ENCODE data around the gene FANCE.

The FANCE gene

DNA sequence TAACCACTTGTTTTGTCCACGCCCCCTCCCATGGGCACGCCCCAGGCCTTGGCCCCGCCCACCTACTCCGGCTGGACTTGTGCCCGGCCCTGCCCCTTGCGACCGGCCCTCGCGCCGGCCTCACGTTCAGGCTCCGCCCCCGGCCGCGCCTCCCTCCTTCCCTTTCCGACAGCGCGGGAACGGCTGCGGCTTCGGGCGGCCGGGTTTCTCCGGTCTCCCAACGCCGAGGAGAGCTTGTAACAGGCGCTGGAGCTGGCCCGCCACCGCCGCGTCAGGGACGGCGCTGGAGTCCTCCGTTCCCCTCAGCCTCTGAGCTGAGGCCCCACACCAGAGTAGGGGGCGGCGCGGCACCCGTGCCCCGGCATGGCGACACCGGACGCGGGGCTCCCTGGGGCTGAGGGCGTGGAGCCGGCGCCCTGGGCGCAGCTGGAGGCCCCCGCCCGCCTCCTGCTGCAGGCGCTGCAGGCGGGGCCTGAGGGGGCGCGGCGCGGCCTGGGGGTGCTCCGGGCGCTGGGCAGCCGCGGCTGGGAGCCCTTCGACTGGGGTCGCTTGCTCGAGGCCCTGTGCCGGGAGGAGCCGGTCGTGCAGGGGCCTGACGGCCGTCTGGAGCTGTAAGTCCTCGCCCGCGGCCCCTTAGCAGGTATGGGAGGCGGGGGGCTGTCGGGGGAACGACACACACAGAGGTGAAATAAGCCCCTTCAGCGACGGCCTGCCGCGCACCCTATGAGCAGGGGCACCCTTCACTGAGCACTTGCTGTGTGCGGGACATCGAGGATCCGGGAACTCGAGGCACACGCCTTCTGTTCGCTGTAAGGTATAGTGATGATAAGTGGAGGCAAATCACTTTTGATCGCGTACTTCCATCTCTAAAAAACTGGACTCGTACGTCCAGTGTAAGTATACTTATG lies at the start of gene FANCE:
Gene FANCE, plus strand, starts transcription at position 156 of the 908 bp plus-strand sequence. Its CDS starts 208 bp downstream, at position 364.
- DNase-seq (ENCODE audit: low spot score) = peak; percentile 99

GRCh38 chr6:35402856-35403191 lies 49.3 kb upstream of the FANCE start:
- DNase-seq (ENCODE audit: low spot score) = no peak

DNA sequence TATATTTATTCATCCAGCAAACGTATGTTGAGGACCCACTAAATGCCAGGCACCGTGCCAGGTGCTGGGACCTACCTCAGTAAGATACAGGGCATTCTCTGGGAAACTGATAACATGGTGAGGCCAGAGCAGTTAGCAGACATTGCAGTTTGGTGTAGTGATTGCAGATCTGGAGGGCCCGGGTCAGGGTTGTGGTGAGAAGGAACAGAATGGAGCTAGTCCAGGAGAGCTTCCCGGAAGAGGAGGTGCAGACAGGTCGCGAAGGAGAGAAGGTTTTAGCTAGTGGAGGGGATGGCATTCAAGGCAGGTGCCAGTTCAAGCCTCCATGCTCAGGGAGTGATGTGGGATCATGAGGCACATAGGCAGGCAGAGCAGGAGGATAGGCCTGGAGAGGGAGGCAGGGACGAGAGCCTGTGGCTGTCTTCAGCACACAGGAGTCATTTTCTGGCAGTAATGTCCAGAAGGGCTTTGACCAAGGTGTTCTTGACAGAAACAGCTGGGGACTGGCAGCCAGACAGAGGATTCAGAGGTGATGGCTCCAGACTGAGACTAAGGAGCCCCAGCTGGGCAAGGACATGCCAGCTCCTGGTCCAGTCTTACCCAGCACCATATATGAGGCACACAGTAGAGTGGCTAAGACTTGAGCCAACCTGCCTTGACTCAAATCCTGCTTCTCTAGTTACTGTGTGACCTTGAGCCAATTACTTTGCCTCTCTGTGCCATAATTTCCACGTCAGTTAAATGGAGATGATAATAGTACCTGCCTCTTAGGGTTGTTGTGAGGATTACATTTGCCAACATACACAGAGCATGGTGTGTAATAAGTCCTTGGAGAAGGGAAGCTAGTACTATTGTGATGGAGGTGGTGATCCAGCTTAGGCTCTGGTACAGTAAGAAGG lies 48.3 kb upstream of the FANCE start:
- DNase-seq (ENCODE audit: low spot score) = no peak

DNA sequence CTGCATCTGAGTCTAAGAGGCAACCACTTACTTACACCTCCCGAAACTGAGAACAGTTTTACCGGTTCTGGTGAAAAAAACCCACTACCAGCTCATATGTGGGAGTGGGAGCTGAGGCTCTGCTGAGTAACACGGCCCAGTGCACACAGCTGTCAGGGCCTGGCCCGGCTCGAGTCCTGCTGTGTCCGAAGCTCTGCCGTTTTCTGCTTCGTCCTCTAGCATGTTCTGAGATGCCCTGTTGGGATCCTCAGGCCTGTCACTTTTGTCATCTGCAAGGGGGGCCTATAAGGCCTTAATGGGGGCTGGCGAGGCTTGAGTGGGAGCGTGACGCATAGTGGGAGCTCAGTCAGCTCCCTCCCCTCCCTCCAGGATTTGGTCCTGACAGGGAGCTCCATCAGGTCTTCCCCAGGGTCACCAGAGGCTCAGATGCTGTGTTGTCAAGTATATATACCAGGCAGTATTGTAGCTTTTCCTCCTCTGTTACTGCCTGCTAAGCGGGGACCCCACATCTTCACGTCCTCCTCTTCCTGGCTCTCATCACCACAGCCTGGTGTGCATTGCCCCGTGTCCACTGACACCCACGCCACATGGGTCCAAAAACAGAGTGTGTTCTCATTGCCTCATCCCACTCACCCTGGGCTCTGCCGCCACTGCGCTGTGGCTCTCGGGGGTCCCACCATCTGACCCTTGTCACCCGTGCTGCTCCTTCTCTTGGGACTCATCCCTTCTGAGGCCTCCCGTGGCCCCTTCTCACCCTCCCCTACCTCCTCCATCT lies 45.2 kb upstream of the FANCE start:
- DNase-seq (ENCODE audit: low spot score) = no peak

DNA sequence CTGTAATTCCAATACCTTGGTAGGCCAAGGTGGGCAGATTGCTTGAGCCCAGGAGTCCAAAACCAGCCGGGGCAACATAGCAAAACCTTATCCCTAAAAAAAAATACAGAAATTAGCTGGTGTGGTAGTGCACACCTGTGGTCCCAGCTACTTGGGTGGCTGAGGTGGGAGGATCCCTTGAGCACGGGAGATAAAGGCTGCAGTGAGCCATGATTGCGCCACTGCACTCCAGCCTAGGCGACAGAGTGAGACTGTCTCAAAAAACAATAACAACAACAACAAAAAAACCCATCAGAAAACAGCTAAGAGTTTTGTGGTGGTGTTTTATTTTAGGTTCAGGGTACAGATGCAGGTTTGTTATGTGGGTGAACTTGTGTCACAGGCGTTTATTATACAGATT lies 42.9 kb upstream of the FANCE start:
- DNase-seq (ENCODE audit: low spot score) = no peak

- DNase-seq (ENCODE audit: low spot score) = no peak
Observed at GRCh38 chr6:35410131-35410530, 42.0 kb upstream of the FANCE start.

DNA sequence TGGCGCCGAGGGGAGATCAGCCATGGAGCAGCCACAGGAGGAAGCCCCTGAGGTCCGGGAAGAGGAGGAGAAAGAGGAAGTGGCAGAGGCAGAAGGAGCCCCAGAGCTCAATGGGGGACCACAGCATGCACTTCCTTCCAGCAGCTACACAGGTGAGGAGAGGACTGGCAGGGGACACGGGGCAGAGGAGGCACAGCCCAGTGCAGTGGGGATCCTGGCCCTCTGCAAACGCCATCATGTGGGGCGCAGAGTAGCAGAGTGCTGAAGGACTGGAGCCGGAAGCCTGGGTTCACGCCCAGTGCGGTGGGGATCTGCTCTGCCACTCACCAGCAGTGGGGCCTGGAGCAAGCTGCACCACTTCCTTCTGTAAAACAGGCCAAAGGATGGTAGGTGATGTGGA lies 41.1 kb upstream of the FANCE start:
- no peak for DNase-seq (ENCODE audit: low spot score)

DNA sequence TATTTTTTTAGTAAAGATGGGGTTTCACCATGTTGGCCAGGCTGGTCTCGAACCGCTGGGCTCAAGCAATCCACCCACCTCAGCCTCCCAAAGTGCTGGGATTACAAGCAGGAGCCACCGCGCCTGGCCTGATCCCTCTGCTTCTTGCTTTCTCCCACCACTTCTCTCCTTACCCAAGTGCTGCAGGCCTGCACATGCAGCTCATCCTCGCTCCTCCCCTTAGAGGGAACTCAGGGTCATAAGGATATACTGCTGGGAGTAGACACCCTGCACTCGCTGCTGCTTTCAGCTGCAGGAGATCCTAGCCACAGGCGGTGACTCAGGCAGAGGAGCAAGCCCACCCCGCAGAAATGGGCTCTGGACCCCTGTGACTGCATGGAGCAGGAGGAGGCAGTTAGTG lies 40.0 kb upstream of the FANCE start:
- no peak for DNase-seq (ENCODE audit: low spot score)

DNA sequence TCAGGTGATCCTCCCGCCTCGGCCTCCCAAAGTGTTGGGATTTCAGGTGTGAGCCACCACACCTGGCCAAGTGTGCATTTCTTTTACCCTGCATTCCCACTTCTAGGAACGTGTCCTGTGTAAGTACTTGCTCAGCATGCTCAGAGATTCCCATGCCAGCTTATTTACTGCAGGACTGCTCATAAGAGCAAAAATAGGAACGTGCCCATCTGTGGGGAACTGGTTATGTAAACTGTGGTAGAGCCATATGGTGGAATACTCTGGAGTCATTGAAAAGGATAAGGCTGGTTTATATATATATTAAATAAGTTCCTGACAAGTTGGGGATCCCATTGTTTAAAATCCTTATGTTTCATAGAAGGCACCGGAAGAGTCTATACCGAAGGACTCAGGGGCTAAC lies 38.2 kb upstream of the FANCE start:
- DNase-seq (ENCODE audit: low spot score) = no peak

- peak; percentile 90 for DNase-seq (ENCODE audit: low spot score)
Observed at GRCh38 chr6:35415065-35415891, 36.9 kb upstream of the FANCE start.

- no peak for DNase-seq (ENCODE audit: low spot score)
Observed at GRCh38 chr6:35417979-35418661, 34.0 kb upstream of the FANCE start.

DNA sequence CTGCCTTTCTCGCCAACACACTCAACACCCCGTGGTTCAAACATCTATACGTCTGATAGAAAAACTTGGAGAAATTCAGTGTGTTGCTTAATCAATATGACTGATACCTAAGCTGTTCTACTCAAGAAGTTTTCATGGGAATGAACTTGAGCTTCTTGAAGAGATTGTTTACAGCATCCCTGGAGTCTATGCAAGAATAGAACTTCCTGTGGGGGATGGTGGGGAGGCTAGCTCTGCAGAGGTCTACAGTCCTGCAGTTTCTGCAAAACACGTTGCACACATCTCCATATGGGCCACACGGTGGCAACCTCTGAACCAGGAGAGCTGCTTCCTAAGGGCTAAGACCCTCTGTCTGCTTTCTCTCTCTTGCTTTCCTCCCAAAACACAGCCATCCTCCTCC lies 32.7 kb upstream of the FANCE start:
- DNase-seq (ENCODE audit: low spot score) = peak; percentile 31

DNA sequence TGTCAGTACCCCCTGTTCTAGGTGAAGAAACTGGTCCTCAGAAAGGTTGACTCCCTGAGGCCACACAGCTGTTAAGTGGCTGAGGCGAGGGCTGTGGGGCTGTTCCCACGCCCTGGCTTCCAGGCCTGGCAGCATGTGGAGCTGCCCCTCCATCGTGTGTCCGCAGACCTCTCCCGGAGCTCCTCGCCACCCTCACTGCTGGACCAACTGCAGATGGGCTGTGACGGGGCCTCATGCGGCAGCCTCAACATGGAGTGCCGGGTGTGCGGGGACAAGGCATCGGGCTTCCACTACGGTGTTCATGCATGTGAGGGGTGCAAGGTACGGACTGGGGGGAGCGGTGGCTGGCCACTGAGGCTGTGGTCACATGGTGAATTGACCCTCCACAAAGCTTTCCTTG lies 32.2 kb upstream of the FANCE start:
- no peak for DNase-seq (ENCODE audit: low spot score)

GRCh38 chr6:35425284-35425683 lies 26.9 kb upstream of the FANCE start:
- peak; percentile 85 for DNase-seq (ENCODE audit: low spot score)

DNA sequence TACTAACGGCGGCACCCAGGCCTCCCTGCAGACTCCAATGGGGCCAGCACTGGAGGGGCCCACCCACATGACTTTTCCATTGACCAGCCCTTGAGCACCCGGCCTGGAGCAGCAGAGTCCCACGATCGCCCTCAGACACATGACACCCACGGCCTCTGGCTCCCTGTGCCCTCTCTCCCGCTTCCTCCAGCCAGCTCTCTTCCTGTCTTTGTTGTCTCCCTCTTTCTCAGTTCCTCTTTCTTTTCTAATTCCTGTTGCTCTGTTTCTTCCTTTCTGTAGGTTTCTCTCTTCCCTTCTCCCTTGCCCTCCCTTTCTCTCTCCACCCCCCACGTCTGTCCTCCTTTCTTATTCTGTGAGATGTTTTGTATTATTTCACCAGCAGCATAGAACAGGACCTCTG lies 26.1 kb upstream of the FANCE start:
- DNase-seq (ENCODE audit: low spot score) = no peak

DNA sequence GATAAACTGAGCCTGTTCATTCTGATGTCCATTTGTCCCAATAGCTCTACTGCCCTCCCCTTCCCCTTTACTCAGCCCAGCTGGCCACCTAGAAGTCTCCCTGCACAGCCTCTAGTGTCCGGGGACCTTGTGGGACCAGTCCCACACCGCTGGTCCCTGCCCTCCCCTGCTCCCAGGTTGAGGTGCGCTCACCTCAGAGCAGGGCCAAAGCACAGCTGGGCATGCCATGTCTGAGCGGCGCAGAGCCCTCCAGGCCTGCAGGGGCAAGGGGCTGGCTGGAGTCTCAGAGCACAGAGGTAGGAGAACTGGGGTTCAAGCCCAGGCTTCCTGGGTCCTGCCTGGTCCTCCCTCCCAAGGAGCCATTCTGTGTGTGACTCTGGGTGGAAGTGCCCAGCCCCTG lies 24.7 kb upstream of the FANCE start:
- DNase-seq (ENCODE audit: low spot score) = no peak

- peak; percentile 68 for DNase-seq (ENCODE audit: low spot score)
Observed at GRCh38 chr6:35427851-35428321, 24.3 kb upstream of the FANCE start.

DNA sequence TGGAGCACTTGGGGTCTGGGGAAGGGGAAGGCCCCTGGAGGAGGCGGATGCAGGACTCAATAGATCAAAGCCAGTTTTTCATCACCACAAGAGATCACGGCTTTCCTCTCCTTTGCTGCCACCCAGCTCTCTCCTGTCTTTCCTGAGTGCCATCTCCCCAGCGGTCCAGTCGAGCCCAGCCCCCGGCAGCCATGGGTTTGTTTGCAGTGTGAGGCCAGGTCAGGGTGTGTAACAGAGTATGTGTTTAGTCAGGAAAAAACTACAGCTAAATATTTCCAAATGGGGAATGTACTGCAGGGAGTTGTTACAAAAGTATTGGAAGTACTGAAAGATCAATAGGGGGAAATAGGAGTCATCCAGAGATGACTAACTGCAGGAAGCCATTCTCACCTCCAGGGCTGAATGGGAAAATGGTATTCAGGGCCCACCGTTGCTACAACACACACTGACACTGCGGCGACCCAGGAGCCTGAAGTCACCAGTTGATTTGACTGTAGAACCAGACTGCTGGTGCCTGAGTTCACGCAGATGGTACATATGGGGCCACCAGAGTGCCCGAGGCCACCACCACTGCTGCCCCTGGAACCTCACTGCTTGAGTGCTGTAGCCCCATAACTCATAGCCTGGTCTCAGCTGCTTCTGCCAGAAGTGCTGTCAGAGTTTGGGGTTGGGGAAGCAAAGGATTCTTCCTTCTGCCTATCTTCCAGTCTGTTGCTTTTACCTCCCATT lies 23.6 kb upstream of the FANCE start:
- DNase-seq (ENCODE audit: low spot score) = no peak

DNA sequence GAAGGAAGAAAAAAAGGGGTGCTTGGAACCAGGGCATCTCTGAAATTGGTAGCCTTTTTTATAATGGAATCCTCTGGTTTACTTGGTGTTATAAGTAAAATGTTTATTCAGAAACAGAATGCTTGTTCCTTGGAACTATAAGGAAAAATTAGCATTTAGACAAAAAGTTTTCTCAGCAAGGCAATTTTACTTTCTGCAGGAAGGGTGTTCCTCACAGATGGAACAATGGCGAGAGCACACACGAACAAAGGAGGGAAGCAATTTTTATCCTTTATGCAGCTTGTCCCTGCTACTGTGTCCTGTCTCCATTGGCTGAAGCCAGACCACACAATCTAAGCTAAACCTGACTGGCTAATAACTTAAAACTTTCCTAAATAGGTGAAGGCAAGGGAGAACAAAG lies 22.7 kb upstream of the FANCE start:
- DNase-seq (ENCODE audit: low spot score) = no peak

DNA sequence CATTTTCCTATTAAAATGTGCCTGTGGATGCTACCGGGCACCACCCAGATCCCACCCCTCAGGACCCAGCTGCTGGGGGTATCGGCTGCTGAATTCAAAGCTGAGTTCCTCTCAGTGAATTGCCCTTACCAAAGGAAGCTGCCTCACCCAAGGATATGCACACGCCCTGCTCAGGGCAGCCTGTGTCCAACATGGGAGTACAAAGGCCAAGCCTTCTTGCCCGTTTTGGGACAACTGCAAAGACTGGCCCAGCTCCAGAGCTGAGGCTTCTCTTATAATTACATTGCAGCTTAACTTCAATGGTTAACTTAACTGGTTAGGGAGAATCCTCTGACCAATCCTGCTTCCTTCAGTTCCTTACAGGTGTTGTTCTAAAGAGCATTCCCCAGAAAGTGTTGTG lies 19.8 kb upstream of the FANCE start:
- no peak for DNase-seq (ENCODE audit: low spot score)

Measured in AG20443 (cell line).